Uterus (tissue), 2 donors: ENCODE measurements around the gene ADRA2B.
"Not testable (repeated sequence)": the region's sequence is repeated elsewhere in the genome, so short reads cannot be mapped to it uniquely, and the experiment has no call there.

Experiments
- CTCF ChIP-seq, 4 experiments: fragments of 200-600 bp in 2 of 4; fragments of 450-650 bp in 2 of 4; sonication (generic) in 2 of 4; IDR thresholded peaks; one replicate each; pipeline ENCODE4 v1.5.1; 2016 to 2019; ENCODE audit warnings: antibody characterized with exemption in 4 of 4, mild to moderate bottlenecking in 2 of 4, moderate library complexity in 1 of 4
- POLR2A ChIP-seq, 2 donors: fragments of 450-650 bp; IDR thresholded peaks; one replicate each; pipeline ENCODE4 v1.6.1; 2016; ENCODE audit warnings: antibody characterized with exemption in 2 of 2, mild to moderate bottlenecking in 1 of 2, moderate library complexity in 1 of 2

DNA sequence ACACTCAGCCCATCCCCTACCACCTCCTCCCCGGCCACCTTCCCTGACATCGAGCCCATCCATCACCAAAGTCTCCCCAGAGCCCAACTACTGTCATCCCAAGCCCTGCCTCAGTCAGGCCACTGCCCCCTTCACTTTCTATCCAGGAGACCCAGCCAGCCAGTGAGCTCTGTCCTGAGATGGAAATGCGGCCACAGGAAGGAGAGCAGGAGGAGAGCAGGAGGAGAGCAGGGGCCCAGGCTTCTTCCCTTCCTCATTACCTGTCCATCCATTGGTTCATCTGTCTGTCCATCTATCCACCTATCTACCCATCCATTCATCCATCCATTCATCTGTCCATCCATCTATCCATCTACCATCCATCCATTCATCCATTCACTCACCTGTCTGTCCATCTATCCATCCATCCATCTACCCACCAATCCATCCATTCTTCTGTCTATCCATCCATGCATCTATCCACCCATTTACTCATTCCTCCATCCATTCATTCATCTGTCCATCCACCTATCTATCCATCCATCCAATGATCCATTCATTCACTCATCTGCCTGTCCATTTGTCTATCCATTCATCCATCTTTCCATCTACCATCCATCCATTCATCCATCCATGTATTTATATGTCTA is 52.2 kb downstream of the ADRA2B start:
- not testable (repeated sequence) for TF ChIP-seq CTCF, POLR2A (IDR thresholded peaks at IDR 0.05)
